ENCODE results near the gene POU2F2. TPM values are rescaled to one million over a fixed set of nuclear protein-coding genes. Genes with fewer than 3 reads are reported as not detected.

Gene POU2F2
- total and polyA plus RNA-seq, 9 of the 15 experiments (the other 6 are each of a cell fraction or from before 2014, with no cell fraction given) = 0.03 to 0.68 (median 0.14) TPM

GRCh38 chr19:42074513-42075363 lies 57.5 kb downstream of the POU2F2 start (continued):
- TF ChIP-seq RBM25 (IDR thresholded peaks at IDR 0.05; ENCODE audit: low read depth, low read length, severe bottlenecking) (peak; percentile 24), ZFX (CRISPR knock-in tag; IDR thresholded peaks at IDR 0.05) (peak; percentile 70), ZNF449 (CRISPR knock-in tag; IDR thresholded peaks at IDR 0.05) (no peak), ZBTB9 (CRISPR knock-in tag; IDR thresholded peaks at IDR 0.05) (peak; percentile 61), E4F1 (CRISPR knock-in tag; IDR thresholded peaks at IDR 0.05; ENCODE audit: borderline replicate concordance) (no peak), E2F5 (CRISPR knock-in tag; IDR thresholded peaks at IDR 0.05) (peak; percentile 51; the same call in 1 of the 2 replicates), ZNF639 (CRISPR knock-in tag; conservative IDR thresholded peaks at IDR 0.05 in 1 of 2, IDR thresholded peaks at IDR 0.05 in 1 of 2) (0 out of 4 replicates have a peak, but pooled peaks of 1 of the 2 experiments have one; percentile 25), ZNF584 (CRISPR knock-in tag; IDR thresholded peaks at IDR 0.05; ENCODE audit: low read depth) (peak; percentile 77)

All from K562 (cell line).